Body of pancreas (tissue), 4 donors: ENCODE measurements around the gene BET1L. TPM values are rescaled to one million over a fixed set of nuclear protein-coding genes. Genes with fewer than 3 reads are reported as not detected.

Experiments
- ATAC-seq: fragments of 150-250 bp; one replicate; pipeline ENCODE4 v1.9.1; 2016
- DNase-seq, 4 donors: peaks; one replicate each; pipeline ENCODE4 v3.0.0-alpha.2; 2019
- H3K27ac ChIP-seq, 4 donors: fragments of 200-600 bp; sonication (generic); 1 replicate in 3 of 4; 2 replicates in 1 of 4; pipeline versions ENCODE4 v1.5.1 to v1.6.1; 2016 to 2019; ENCODE audit warnings: mild to moderate bottlenecking in 1 of 4, mixed read lengths in 1 of 4, moderate library complexity in 1 of 4
- H3K27me3 ChIP-seq, 2 donors: fragments of 200-600 bp; sonication (generic); one replicate each; pipeline ENCODE4 v1.6.0; 2016; ENCODE audit warnings: mild to moderate bottlenecking in 1 of 2
- H3K36me3 ChIP-seq, 2 donors: fragments of 200-600 bp; sonication (generic); replicated peaks in 1 of 2; 2 replicates each; pipeline ENCODE4 v1.5.1; 2016; ENCODE audit warnings: low read depth in 2 of 2; ENCODE audit not compliant: insufficient read depth in 1 of 2
- H3K4me1 ChIP-seq: fragments of 200-600 bp; sonication (generic); one replicate; pipeline ENCODE4 v1.6.0; 2016
- H3K4me3 ChIP-seq, 2 donors: fragments of 200-600 bp; sonication (generic); 1 replicate in 1 of 2; 2 replicates in 1 of 2; pipeline ENCODE4 v1.5.1; 2016 to 2019
- H3K9me3 ChIP-seq, 3 donors: fragments of 200-600 bp; sonication (generic); 1 replicate in 2 of 3; 2 replicates in 1 of 3; pipeline ENCODE4 v1.5.1; 2016
- CTCF ChIP-seq, 7 experiments: fragments of 450-650 bp in 4 of 7; fragments of 200-600 bp in 3 of 7; sonication (generic) in 3 of 7; IDR thresholded peaks; one replicate each; pipeline ENCODE4 v1.5.1; 2016 to 2019; ENCODE audit warnings: antibody characterized with exemption in 7 of 7
- POLR2A ChIP-seq, 3 donors: fragments of 450-650 bp; IDR thresholded peaks; one replicate each; pipeline ENCODE4 v1.6.1; 2016; ENCODE audit warnings: antibody characterized with exemption in 3 of 3, mild to moderate bottlenecking in 2 of 3
- WGBS, 2 donors: methylation state at CpG; one replicate each; pipeline ENCODE4 v1.1.5; 2017; 5-methylcytosine and 5-hydroxymethylcytosine counted together
- intact Hi-C: fragments of 100-400 bp; cut with DNase I; formaldehyde crosslinking; loops from one replicate; pipeline ENCODE4 v1.15.1; 2023
- total RNA-seq, 2 donors: library from RNA; depleted of rRNA; stranded (reverse); fragments of >200 nt; gene quantifications; one replicate each; pipeline ENCODE4 v1.1.0, GENCODE V29; 2016

Gene BET1L
- total RNA-seq, 2 donors from 2014 or later: 22.3 to 31.0 TPM

GRCh38 chr11:215581-216037 lies 8.4 kb upstream of the BET1L start:
- TF ChIP-seq POLR2A (IDR thresholded peaks at IDR 0.05) (no peak), CTCF (IDR thresholded peaks at IDR 0.05) (no peak)
- Histone ChIP-seq H3K4me1 (peaks cover 7% of the 10 kb centered on the region), H3K27me3 (no peaks in the 10 kb centered on the region), H3K36me3 (peaks cover 11 to 31% of the 10 kb centered on the region in 2 donors), H3K4me3 (no peak overlapping the region), H3K27ac (no peak overlapping the region), H3K9me3 (no peaks in the 10 kb centered on the region)
- DNase-seq: no peak
- 83 to 85% methylated on average over 4 of the region's 4 CpGs for WGBS, 2 donors
- intact Hi-C loops: no loop called here
- ATAC-seq: no peak

- no peak overlapping the region for H3K27ac ChIP-seq
- no peak for ATAC-seq
- H3K4me1 ChIP-seq: peaks cover 22% of the 10 kb centered on the region
- peaks cover 11 to 36% of the 10 kb centered on the region in 2 donors for H3K36me3 ChIP-seq
- no peaks in the 10 kb centered on the region for H3K9me3 ChIP-seq
- WGBS, 2 donors: 63 to 85% methylated on average over 3 to 7 of the region's 7 CpGs
- DNase-seq: no peak
- intact Hi-C loops: no loop called here
- H3K4me3 ChIP-seq: no peak overlapping the region
- no peaks in the 10 kb centered on the region for H3K27me3 ChIP-seq
- TF ChIP-seq CTCF (IDR thresholded peaks at IDR 0.05): no peak
- TF ChIP-seq POLR2A (IDR thresholded peaks at IDR 0.05): no peak
These were observed 6.9 kb upstream of the BET1L start for GRCh38 chr11:214083-214482.

GRCh38 chr11:213111-213510 lies 5.9 kb upstream of the BET1L start:
- Histone ChIP-seq H3K36me3 (peaks cover 11 to 36% of the 10 kb centered on the region in 2 donors), H3K4me1 (peaks cover 22% of the 10 kb centered on the region), H3K27me3 (no peaks in the 10 kb centered on the region), H3K4me3 (no peak overlapping the region), H3K27ac (no peak overlapping the region), H3K9me3 (no peaks in the 10 kb centered on the region)
- WGBS, 2 donors: 85 to 89% methylated on average over 3 to 4 of the region's 4 CpGs
- no peak for DNase-seq
- TF ChIP-seq CTCF (IDR thresholded peaks at IDR 0.05): no peak
- no peak for TF ChIP-seq POLR2A (IDR thresholded peaks at IDR 0.05)
- no peak for ATAC-seq
- intact Hi-C loops: no loop called here

- no peaks in the 10 kb centered on the region for H3K9me3 ChIP-seq
- H3K36me3 ChIP-seq: peaks cover 11 to 36% of the 10 kb centered on the region in 2 donors
- H3K4me1 ChIP-seq: peaks cover 22% of the 10 kb centered on the region
- DNase-seq (no peak), ATAC-seq (no peak)
- intact Hi-C loops: no loop called here
- H3K4me3 ChIP-seq: no peak overlapping the region
- 86 to 89% methylated on average over 8 to 17 of the region's 17 CpGs for WGBS, 2 donors
- no peaks in the 10 kb centered on the region for H3K27me3 ChIP-seq
- no peak overlapping the region for H3K27ac ChIP-seq
- TF ChIP-seq POLR2A (IDR thresholded peaks at IDR 0.05) (no peak), CTCF (IDR thresholded peaks at IDR 0.05) (no peak)
These were observed 5.2 kb upstream of the BET1L start for GRCh38 chr11:212150-213100.
